Testis (tissue), 3 donors: ENCODE data around the gene HSD17B12. TPM values are rescaled to one million over a fixed set of nuclear protein-coding genes. Genes with fewer than 3 reads are reported as not detected.

ENCODE experiments used
- DNase-seq: peaks from one replicate; pipeline ENCODE4 v3.0.0-alpha.2; 2019
- H3K27ac ChIP-seq, 2 donors: fragments of 200-600 bp; sonication (generic); one replicate each; pipeline ENCODE4 v1.5.1; 2019
- H3K27me3 ChIP-seq: fragments of 200-600 bp; sonication (generic); one replicate; pipeline ENCODE4 v1.5.1; 2019
- H3K36me3 ChIP-seq: fragments of 200-600 bp; sonication (generic); one replicate; pipeline ENCODE4 v1.5.1; 2017; ENCODE audit warnings: low read depth; ENCODE audit errors: missing control alignments
- H3K4me1 ChIP-seq: fragments of 200-600 bp; sonication (generic); one replicate; pipeline ENCODE4 v1.5.1; 2019
- H3K4me3 ChIP-seq, 2 donors: fragments of 200-600 bp; sonication (generic); one replicate each; pipeline ENCODE4 v1.5.1; 2017 to 2019
- H3K9me3 ChIP-seq: fragments of 200-600 bp; sonication (generic); one replicate; pipeline ENCODE4 v1.5.1; 2017
- CTCF ChIP-seq, 3 experiments: fragments of 450-650 bp in 2 of 3; fragments of 200-600 bp in 1 of 3; sonication (generic) in 1 of 3; IDR thresholded peaks; one replicate each; pipeline ENCODE4 v1.5.1; 2016 to 2019; ENCODE audit warnings: antibody characterized with exemption in 3 of 3, mild to moderate bottlenecking in 2 of 3, moderate library complexity in 1 of 3
- POLR2A ChIP-seq: fragments of 450-650 bp; IDR thresholded peaks from one replicate; pipeline ENCODE4 v1.6.1; 2017; ENCODE audit warnings: antibody characterized with exemption, mild to moderate bottlenecking, moderate library complexity
- WGBS, 2 donors: methylation state at CpG; one replicate each; pipeline ENCODE4 v1.1.5; 2018; 5-methylcytosine and 5-hydroxymethylcytosine counted together
- intact Hi-C: fragments of 100-400 bp; cut with DNase I; formaldehyde crosslinking; loops from one replicate; pipeline ENCODE4 v1.15.1; 2023; ENCODE audit warnings: low total_unique reads
- polyA plus RNA-seq: library from polyadenylated mRNA; stranded (reverse); fragments of 350-450 nt; fragmentation: Illumina TruSeq; extraction: RNeasy Lipid Tissue Mini Kit (QIAGEN cat#74804); gene quantifications from one replicate; pipeline ENCODE4 v1.2.3, GENCODE V29; 2014; ENCODE audit warnings: low read depth, low replicate concordance; ENCODE audit not compliant: insufficient read depth
- total RNA-seq, 2 donors: library from RNA; depleted of rRNA; stranded (reverse); fragments of >200 nt; gene quantifications; one replicate each; pipeline ENCODE4 v1.2.3, GENCODE V29; 2016

Gene HSD17B12
- total and polyA plus RNA-seq, 3 donors from 2014 or later, result 59.6 to 113 (median 93.5) TPM

GRCh38 chr11:43789700-43790443 lies 109.3 kb downstream of the HSD17B12 start:
- Histone ChIP-seq H3K27ac (no peak overlapping the region), H3K9me3 (no peaks in the 10 kb centered on the region), H3K4me3 (no peak overlapping the region), H3K4me1 (no peaks in the 10 kb centered on the region), H3K27me3 (no peaks in the 10 kb centered on the region), H3K36me3 (no peaks in the 10 kb centered on the region)
- DNase-seq, result no peak
- intact Hi-C loops, result no loop called here
- WGBS, 2 donors, result 82 to 90% methylated on average over 5 of the region's 5 CpGs
- TF ChIP-seq POLR2A (no peak), CTCF (IDR thresholded peaks at IDR 0.05) (no peak)

- intact Hi-C loops, result no loop called here
- Histone ChIP-seq H3K4me3 (no peak overlapping the region), H3K4me1 (no peaks in the 10 kb centered on the region), H3K27me3 (no peaks in the 10 kb centered on the region), H3K9me3 (no peaks in the 10 kb centered on the region), H3K27ac (no peak overlapping the region), H3K36me3 (no peaks in the 10 kb centered on the region)
- TF ChIP-seq POLR2A (no peak), CTCF (IDR thresholded peaks at IDR 0.05) (no peak)
- no peak for DNase-seq
- 94% methylated on average over 4 of the region's 4 CpGs for WGBS, 2 donors
These were observed 109.9 kb downstream of the HSD17B12 start for GRCh38 chr11:43790444-43790794.

GRCh38 chr11:43797337-43797736 lies 116.8 kb downstream of the HSD17B12 start:
- no peak overlapping the region for H3K4me3 ChIP-seq
- H3K4me1 ChIP-seq, result no peaks in the 10 kb centered on the region
- WGBS, 2 donors, result 86 to 93% methylated on average over 2 of the region's 2 CpGs
- H3K36me3 ChIP-seq, result no peaks in the 10 kb centered on the region
- no peak for TF ChIP-seq CTCF (IDR thresholded peaks at IDR 0.05)
- TF ChIP-seq POLR2A, result no peak
- intact Hi-C loops, result no loop called here
- no peaks in the 10 kb centered on the region for H3K27me3 ChIP-seq
- H3K9me3 ChIP-seq, result no peaks in the 10 kb centered on the region
- H3K27ac ChIP-seq, result no peak overlapping the region
- DNase-seq, result no peak

DNA sequence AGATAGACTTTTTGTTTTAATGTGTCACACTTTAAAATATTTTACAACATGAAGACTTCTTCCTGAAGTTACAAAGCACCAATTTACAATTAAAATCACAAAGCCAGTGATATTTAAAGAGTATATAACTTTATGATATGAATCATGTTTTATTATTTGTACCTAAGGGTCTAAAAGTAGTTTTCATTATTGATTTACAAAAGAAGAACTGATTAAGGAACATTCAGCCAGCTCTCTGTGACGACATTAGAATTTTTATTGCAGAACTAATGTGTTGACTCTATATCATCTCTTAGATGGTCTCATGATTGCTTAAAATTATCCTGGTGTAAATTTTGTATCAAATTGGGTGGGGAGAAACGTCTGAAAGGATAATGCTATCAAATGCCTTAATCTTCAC lies 117.3 kb downstream of the HSD17B12 start:
- TF ChIP-seq CTCF (IDR thresholded peaks at IDR 0.05), result no peak
- TF ChIP-seq POLR2A, result no peak
- no peaks in the 10 kb centered on the region for H3K27me3 ChIP-seq
- intact Hi-C loops, result no loop called here
- no peaks in the 10 kb centered on the region for H3K9me3 ChIP-seq
- H3K4me3 ChIP-seq, result no peak overlapping the region
- 74 to 78% methylated on average over 2 of the region's 2 CpGs for WGBS, 2 donors
- no peaks in the 10 kb centered on the region for H3K4me1 ChIP-seq
- H3K27ac ChIP-seq, result no peak overlapping the region
- no peaks in the 10 kb centered on the region for H3K36me3 ChIP-seq
- no peak for DNase-seq

DNA sequence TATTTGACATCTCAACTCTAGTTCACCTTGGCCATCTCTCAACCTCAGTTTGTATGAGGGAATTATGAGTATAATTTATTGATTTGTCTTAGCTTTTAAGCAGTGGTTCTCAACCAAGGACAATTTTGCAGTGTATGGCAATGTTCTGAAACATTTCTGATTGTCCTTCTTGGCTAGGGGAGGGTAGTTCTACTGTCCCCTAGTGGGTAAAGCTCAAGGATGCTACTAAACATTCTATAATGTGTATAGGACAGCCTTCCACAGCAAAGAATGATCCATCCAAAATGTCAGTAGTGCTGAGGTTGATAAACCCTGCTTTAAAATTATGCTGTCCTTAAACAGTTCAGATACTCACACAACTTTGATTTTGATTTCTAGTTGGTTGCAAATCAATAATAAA lies 122.0 kb downstream of the HSD17B12 start:
- TF ChIP-seq POLR2A, result no peak
- TF ChIP-seq CTCF (IDR thresholded peaks at IDR 0.05), result no peak
- DNase-seq, result no peak
- no peak overlapping the region for H3K27ac ChIP-seq
- intact Hi-C loops, result no loop called here
- no peaks in the 10 kb centered on the region for H3K9me3 ChIP-seq
- H3K4me3 ChIP-seq, result no peak overlapping the region
- H3K36me3 ChIP-seq, result no peaks in the 10 kb centered on the region
- no peaks in the 10 kb centered on the region for H3K4me1 ChIP-seq
- H3K27me3 ChIP-seq, result no peaks in the 10 kb centered on the region
